ENCODE data around the gene RPL38.

Gene RPL38

DNA sequence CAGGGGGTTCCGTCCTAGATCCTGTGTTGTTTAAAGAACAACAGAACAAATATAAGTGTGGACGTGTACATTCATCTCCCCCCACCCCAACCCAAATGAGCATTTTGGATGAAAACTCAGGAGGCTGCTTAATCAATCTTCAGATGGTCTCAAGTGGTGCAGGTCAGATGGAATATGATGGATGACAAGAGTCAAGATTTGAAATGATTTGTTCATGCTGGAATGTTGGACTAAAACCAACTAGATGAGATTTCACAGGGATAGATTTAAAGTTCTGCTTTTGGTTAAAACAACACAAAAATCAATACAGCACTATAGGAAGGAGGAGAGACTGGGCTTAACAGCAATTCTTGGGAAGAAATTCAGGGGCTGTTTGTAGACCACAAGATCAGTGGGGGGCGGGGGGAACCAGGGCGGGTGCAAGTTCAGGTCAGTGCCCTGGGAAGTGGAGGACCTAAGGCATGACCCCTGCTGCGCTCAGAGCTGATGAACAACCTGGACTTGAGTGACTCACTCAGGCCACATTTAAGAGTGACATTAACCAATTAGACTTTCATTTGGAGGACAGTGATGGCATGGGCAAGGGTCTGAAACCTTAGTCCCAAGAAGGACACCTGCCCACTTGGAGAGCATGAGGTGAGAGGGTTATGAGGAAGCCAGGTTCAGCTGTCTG is 25.0 kb downstream of the RPL38 start:
- no peak for DNase-seq

DNA sequence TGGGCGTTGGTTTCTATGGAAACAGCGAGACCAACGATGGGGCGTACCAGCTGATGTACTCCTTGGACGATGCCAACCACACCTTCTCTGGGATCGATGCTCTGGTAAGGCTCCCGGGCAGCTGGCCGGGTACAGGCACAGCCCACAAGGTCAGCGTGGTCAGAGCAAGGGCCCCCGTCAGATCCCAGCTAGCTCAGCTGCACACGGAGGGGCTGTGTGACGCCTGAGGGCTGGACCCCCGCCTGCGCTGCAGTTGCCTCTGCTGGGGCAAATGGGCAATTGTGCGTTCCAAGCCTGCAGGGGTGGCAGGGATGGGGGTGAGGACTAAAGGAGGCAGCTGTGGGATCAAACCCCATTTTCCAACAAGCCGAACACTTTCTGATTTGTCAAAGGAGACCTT is 27.4 kb downstream of the RPL38 start:
- DNase-seq = no peak

DNA sequence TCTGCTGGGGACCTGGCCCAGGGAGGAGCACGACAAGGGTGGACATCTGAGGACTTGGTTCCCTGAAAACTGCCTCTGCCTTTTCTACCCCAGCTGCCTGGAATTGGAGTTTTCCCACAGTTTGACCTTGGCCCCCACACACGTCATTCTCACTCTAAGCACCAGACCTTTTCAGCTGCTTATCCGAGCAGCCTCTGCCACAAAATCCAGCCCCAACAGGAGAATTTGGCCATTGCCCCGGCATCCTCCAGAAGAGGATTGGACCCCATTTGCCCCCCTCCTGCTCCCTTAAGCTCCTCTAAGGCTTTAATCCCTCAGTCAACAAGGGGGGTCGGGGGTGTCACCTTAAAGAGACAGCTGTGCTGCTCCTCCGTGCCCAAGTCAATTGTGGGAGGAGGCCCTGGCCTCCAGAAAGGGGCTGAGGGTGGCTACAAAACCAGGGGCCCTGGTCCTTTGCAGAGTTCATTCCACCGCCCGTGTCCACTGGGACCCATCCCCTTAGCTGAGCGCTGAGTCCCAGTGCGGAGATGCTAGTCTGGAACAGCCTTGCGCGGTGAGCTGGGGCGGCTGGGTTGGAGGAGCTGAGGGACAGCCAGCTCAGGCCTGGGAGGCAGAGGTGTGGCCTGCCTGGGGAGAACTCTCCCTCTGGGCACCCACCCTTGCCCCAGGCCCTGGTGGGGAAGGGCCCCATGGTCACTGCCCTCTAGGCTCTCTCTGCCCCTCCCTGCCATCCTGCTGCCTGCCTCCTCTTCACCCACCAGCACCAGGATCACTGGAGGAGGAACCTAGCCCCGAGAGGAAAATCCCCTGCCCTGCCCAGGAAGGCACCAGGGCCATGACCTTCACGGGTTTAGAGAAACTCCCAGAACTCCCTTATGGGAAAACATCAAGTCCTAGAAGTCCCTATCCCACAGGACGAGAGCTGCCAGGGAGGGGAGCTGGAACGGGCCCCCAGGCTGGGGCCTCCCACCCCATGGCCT is 28.7 kb downstream of the RPL38 start:
- DNase-seq = no peak

DNA sequence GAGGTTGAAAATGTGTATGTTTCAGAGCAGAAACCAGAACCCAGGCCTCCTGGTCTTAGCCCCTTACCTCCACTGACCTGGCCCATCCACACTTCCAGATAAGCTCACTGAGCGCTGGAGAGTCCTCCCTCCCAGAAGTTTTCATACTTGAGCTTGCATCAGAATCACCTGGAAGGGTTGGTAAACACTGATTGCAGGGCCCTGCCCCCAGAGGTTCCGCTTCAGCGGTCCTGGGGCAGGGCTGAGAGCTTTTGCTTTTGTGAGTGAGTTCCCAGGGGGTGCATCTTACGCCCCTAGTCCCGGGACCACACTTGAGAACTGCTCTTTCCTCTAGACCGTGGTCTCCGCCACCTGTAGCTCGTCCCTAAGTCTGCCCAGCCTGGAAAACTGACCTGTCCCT is 30.5 kb downstream of the RPL38 start:
- no peak for DNase-seq

DNA sequence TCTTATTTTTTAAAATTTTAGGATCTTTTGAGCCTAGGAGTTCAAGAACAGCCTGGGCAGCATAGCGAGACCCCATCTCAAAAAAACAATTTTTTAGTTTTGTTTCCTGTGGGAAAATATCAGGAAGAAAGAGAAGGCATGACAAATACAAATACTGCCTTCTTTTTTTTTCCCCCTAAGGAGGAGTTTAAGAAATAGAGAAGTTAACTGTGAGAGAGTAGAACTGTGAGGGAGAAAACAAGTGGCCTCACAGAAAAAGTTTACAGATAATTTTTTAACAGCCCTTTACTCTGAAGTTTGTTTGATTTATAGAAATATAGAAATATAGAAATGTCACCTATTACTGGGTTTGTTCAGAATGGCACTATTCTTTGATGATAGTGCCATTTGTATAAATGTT is 31.0 kb downstream of the RPL38 start:
- peak; percentile 48 to 71 for DNase-seq

DNA sequence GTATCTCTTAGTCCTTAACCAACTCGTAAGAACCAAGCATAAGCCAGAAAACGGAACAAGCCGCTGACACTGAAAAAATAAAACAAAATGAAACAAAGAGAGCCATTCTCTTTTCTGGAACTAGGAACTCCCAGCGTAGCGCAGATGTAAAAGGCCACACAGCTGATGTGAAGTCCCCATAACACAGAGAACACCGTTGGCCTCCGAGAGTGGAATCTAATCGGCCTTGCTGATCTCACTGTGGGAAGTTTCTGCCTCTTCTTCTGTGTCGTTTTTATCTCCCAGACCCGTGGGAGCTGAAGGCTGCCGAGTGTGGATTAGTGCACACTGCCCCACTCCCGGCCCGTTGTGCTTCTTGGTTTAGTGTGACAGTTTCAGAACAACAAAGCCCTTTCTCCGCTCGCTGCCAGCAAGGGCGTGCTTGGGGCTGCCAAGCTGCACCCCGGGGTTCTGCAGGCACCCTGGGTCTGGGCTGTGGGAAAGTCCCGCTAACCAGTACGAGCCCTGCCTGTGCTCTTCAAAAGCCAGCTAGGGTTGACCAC is 31.6 kb downstream of the RPL38 start:
- DNase-seq = peak; percentile 43 to 60

DNA sequence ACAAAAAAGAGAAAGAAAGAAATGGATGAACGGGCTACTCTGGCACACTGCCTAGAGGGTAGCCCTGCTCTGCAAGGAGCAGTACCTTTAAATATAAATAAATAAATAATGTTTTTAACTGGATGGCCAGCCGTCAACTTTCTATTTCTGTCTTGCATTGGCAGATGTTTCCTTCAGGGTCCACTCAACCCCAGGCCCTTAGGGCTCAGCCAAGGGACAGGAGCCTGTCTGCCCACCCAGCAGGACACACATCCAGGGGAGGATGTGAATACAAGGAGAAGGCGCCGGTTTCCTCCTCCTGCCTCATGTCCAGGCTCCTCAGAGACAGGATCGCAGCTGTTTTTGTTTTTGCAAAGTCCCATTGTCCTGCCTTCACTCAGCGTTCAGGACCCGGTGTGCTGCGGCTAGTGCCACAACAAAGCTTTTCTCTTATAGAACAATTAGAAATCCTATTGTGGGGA is 32.5 kb downstream of the RPL38 start:
- no peak for DNase-seq

DNA sequence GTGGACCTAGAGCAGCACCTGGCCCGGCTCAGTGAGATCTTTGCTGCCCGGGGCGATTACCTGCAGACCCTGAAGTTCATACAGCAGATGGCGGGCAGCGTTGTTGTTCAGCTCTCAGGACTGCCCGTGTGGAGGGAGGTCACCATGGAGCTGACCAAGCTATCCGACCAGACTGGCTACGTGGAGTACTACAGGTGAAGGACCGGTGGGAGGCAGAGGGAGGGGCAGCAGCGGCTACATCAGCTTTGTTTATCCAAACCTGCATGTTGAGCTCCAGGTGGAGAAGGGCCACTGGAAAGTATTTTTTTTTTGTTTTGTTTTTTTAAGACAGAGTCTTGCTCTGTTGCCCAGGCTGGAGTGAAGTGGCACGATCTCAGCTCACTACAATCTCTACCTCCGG is 33.8 kb downstream of the RPL38 start:
- DNase-seq = no peak

DNA sequence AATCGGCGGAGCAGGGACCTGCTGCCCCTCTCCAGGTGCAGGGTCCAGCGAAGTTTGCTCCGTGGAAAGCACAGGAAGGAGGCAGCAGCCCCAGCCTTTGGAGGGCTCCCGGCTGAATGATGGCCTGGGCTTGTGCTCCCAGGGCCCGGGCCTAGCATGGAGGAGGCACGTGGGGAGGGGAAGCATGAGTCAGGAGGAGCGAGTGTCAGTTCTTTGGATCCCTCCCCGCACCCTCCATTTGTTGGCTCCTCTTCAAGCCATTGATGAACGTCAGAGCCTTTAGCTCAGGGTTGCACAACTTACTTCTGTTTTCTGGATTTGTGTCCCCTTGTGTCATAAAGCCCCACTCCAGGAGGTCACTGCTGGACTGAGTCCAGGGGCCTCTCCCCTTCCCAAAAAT is 35.7 kb downstream of the RPL38 start:
- DNase-seq = peak in 1 of 2 experiments; percentile 12

DNA sequence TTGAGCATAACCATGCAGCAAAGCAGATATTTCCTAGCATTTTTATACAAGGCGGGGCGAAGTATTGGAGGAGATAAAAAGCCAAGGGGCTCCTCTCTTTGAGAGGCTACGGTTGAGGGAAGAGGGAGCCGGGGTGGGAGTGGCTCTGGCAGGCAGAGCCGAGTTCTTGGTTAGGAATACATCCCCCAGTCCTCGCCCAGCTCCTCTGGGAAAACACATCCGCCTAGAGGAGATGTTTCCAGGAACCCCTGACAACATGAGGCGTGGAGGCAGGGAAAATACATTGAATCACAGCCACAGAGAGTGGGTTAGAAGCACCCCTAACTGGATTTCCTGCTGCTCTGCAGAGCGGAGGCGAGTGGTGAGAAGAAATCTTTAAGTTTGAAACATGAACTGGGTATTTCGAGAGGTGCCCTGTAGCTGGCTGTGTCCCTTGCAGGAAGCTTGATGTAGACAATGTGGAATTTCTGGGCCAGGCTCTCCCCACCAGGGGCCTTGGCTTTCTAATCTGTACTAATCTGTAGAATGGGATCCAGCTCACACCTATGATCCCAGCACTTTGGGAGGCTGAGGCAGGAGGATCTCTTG is 37.2 kb downstream of the RPL38 start:
- DNase-seq = no peak

DNA sequence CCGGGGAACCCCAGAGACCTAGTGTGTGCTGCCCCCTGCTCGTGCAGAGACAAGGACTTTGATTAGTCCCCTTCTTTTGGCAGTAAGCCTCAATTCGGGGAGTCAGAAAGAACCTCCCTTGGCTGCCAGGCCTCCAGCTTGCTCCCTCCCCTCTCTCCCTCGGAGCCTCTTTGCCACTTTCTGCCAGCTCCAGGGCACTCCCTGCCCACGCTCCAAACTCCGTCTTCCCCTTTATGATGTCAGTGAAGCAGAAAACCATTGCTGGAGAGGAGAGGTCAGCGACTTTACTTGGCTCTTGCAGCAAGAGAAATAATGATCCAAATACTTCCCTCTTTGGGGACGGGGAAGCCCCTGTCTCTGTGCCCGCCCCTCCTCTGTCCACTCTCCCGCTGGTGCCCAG is 38.0 kb downstream of the RPL38 start:
- no peak for DNase-seq

DNA sequence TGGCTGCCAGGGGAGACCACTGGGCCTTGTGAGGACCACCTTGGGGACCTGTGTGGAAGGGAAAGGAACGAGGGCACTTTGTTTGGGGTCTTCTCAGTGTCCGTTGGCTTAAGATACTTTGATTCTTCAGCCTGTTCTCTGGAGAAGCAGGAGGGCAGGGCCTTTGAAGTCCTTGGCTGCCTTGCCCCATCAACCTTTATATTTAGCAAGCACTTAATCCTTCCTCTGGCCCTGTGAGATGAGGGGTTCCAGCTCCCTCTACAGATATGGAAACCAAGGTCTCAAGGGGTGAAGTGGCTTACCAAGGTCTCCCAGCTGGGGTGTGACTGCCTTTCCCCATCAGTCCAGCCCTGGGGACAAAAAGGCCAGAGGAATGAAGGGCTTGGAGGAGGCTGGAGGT is 38.4 kb downstream of the RPL38 start:
- no peak for DNase-seq

DNA sequence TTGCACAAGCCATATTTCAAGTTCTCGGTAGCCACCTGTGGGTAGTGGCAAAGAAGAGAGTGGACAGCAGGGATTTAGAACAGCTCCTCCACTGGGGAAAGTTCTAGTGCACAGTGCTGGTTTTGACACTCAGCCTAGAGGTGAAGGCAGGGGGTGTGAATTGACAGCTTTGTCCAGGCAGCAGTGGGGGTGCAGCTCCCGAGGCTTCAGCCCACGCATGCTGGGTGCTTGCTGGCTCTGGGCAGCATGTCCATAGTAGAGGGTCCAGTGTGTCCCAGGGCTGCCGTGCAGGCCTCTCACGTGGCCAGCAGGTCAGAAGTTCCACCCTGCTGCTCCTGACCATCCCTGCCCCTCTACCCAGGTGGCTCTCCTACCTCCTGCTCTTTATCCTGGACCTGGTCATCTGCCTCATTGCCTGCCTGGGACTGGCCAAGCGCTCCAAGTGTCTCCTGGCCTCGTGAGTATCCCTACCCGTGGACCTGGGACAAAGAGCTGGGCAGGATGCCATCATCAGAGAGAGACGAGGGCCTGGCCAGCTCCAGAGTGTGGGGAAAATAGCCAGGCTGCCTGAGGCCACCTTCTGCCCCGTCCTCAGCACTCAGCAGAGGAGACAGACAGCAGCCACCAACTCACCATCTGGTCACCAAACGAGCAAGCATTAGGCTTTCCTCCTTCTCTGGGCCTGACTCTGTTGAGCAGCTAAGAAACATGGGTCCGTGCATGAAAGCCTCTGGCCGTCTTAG is 39.7 kb downstream of the RPL38 start:
- DNase-seq = no peak

DNA sequence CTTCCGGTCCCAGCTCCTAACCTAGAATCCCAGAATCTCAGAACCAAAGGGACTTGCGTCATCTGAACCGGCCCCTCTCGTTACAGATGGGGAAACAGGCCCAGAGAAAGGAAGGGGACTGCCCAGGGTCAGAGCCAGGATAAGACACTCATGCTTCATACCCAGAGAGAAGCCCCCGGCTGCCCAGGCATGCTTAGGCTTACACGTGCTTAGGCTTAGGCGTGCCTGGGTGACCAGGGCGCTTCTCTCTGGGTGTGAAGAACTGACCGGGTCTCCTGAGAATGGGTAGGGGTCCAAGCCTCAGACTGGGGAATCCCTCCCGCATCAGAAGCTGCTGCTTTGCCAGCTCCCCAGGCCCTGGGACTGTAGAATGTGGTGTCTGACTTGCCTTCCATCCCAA is 40.6 kb downstream of the RPL38 start:
- DNase-seq = no peak

DNA sequence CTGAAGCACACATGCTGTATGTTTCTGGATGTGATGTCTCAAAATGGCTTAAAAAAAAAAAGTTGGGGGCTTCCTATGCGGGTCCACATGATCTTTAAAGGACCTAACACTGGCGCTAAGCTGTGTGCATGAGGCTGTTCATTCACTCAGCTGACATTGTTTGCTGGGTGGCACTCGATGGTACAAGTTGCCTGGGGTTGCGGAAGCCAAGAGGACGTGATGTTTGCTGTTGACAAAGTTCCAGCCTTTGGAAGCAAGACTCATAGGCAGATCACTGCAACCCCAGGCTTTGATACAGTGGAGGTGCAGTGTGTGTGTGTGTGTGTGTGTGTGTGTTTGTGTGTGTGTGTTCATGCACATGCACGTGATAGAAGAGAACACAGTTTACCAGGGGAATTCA is 41.1 kb downstream of the RPL38 start:
- DNase-seq = no peak

DNA sequence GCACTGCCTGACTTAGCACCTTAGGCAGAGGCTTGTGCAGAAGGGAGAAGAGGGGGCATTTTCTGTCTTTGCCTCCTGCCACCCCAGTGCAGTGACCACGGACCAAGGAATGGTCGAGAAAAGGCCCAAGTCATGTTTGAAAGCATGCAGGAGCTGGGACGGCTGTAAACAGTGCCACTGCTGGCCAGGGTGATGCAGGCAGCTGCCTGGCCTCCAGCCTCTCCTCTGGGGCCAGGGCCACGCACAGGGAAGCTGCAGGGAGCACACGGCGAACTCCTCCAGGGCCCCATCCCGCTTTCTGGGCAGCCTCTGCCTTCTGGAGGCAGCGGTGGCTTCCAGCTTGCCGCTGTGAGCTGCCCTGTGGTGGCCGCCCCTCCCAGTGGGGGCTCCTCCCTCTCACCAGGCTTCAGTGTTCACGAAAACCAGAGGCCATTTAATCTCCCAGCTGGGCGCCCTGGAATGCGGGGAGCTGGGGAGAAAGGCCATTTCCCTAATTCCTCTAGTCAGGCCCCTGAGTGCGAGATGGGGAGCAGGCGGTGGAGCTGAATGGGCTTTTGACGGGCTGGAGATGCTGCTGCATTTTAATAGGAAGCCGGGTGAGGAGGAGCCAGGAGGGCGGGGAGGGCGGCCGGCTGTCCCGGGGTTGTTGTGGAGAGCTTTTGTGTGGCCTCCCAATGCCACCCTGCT is 41.8 kb downstream of the RPL38 start:
- DNase-seq = no peak

DNA sequence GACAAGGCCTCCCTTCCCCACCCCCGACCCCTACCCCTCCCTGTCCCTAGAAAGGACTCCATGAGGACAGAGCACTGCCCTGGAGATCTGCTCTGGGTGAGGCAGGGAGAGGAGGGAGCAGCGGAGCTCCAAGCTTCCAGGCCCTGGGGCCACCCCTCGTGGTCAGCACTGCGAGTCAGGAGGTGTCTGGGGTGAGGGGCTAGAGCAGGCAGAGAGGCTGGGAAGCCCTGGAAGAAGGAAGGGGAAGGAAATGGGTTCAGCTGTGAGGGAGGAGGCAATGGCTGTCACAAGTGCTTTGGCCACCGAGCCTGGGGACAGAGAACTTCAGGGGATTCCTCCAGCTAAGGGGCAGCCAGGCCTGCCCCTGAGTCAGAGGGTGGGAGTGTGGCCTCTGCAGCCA is 42.4 kb downstream of the RPL38 start:
- DNase-seq = peak; percentile 58 to 59

DNA sequence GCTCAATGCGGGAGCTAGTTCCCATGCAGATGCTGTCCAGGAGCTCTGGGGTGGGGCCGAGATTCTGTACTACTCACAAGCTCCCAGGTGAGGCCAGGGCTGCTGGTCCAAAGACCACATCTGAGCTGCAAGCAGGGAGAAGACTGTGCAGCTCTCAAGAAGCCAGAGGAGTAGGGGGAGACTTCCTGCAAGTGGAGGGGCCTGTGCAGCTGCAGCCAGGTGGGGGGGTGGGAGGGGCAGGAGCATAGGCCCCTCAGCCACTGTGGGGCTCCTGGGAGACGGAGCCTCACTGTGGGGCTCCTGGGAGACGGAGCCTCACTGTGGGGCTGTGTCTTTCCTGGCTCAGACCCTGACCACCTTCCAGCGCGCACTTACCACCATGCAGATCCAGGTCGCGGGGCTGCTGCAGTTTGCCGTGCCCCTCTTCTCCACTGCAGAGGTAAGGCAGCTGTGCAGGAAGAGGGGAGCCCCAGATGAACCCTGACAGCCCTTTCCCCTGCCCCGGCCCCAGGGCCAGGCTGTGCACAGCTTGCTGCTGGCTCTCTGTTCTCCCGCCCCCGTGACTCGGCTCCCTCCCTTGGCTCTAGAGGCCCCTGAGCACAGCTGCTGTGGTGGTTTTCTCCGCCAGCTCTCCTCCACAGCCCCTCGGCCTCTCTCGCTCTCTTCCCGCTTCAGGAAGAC is 46.3 kb downstream of the RPL38 start:
- DNase-seq = no peak

DNA sequence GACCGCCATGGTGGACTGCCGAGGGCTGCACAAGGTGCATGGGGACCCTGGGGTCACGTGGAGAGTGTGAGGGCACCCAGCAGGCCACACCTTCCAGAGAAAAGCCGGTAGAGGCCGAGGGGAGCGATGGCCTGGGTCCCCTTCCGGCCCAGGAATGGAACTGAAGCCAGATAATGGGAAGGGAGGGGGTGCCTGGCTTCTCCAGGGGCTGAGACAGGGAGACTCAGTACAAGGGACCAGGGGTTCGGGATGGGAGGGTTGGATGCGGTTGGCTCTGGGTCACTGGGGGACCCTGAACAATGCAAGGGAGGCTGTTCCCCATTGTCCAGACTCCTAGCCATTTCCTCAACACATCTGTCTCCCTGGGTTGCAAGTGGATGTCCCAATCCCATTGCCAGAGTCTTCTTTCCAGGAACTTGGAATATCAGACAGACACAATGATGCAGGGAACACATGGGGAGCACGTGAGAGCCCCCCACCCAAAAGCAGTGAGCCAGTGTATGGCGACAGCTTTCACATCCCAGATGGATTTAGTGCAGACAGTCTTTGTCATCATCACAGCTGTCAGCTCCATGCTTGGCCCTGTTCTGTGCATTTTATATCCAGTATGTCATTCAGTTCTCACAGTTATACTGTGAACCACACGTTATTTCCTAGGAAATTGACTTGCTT is 47.0 kb downstream of the RPL38 start:
- no peak for DNase-seq

DNA sequence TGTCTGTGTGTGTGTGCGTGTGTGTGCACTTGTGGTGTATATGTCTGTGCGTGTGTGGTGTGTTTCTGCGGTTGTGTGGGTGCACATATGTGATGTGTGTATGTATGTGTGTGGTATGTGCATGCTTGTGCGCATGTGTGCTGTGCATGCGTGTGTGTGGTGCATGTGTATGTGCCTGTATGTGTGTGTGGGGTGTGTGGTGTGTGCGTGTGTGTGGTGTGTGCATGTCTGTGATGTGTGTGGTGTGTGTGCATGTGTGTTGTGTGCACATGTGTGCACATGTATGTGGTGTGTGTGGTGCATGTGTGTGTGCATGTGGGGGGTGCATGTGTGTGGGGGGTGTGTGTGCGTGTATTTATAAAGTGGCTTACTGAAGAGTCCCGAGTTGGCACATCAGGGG is 47.6 kb downstream of the RPL38 start:
- DNase-seq = no peak

DNA sequence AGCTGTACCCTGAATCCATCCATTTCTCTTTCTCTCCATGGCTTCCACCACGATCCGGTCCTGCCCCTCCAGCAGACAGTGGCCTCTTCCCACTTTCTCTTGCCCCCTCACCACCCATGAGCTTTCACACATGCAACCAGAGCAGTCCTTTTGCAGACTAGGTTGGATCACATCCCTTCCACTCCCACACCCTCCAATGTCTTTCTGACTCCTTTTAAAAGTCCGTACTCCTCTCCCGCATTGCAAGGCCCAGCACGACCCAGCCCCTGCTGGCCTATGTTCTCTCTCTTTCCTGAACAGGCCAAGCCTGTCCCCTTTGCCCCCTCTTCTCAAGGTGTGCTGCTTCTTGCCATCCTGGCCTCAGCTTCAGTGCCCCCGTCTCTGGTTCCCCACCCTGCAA is 48.1 kb downstream of the RPL38 start:
- no peak for DNase-seq
